ENCODE results near the gene SLAMF9.

Gene SLAMF9

GRCh38 chr1:159911326-159912070 is 42.5 kb downstream of the SLAMF9 start:
- TF ChIP-seq TOX (CRISPR knock-in tag; IDR thresholded peaks at IDR 0.05; ENCODE audit: borderline replicate concordance), result no peak
- TF ChIP-seq CSDC2 (CRISPR knock-in tag; IDR thresholded peaks at IDR 0.05), result no peak
- TF ChIP-seq ISL1 (CRISPR knock-in tag; IDR thresholded peaks at IDR 0.05), result no peak
- no peak for TF ChIP-seq CSRNP3 (CRISPR knock-in tag; IDR thresholded peaks at IDR 0.05)
- no peak for TF ChIP-seq RARB (CRISPR knock-in tag; IDR thresholded peaks at IDR 0.05)
- TF ChIP-seq CREB5 (CRISPR knock-in tag; IDR thresholded peaks at IDR 0.05; ENCODE audit: low read depth), result no peak
- TF ChIP-seq ZFP3 (CRISPR knock-in tag; IDR thresholded peaks at IDR 0.05), result no peak
- TF ChIP-seq ESRRG (CRISPR knock-in tag; IDR thresholded peaks at IDR 0.05), result no peak
- TF ChIP-seq ZNF565 (CRISPR knock-in tag; conservative IDR thresholded peaks at IDR 0.05; ENCODE audit: low read depth), result no peak
- TF ChIP-seq GLIS3 (CRISPR knock-in tag; IDR thresholded peaks at IDR 0.05), result no peak
- no peak for TF ChIP-seq PATZ1 (CRISPR knock-in tag; IDR thresholded peaks at IDR 0.05; ENCODE audit: borderline replicate concordance)
- no peak for TF ChIP-seq ZC3H10 (CRISPR knock-in tag; IDR thresholded peaks at IDR 0.05)
- ATAC-seq, result no peak

- no peak for ATAC-seq
- TF ChIP-seq ZC3H10 (CRISPR knock-in tag; IDR thresholded peaks at IDR 0.05), result no peak
- no peak for TF ChIP-seq TSHZ2 (CRISPR knock-in tag; IDR thresholded peaks at IDR 0.05)
- no peak for TF ChIP-seq PATZ1 (CRISPR knock-in tag; IDR thresholded peaks at IDR 0.05; ENCODE audit: borderline replicate concordance)
- TF ChIP-seq SNAI2 (CRISPR knock-in tag; IDR thresholded peaks at IDR 0.05), result no peak
- no peak for TF ChIP-seq ZNF565 (CRISPR knock-in tag; conservative IDR thresholded peaks at IDR 0.05; ENCODE audit: low read depth)
- no peak for TF ChIP-seq ESRRG (CRISPR knock-in tag; IDR thresholded peaks at IDR 0.05)
- TF ChIP-seq TOX (CRISPR knock-in tag; IDR thresholded peaks at IDR 0.05; ENCODE audit: borderline replicate concordance), result no peak
- TF ChIP-seq ZFP3 (CRISPR knock-in tag; IDR thresholded peaks at IDR 0.05), result no peak
- no peak for TF ChIP-seq GLIS3 (CRISPR knock-in tag; IDR thresholded peaks at IDR 0.05)
- TF ChIP-seq OSR1 (CRISPR knock-in tag; IDR thresholded peaks at IDR 0.05), result no peak
- TF ChIP-seq RARB (CRISPR knock-in tag; IDR thresholded peaks at IDR 0.05), result no peak
- TF ChIP-seq ARNTL (CRISPR knock-in tag; IDR thresholded peaks at IDR 0.05; ENCODE audit: borderline replicate concordance, low read depth), result no peak
- TF ChIP-seq CREB5 (CRISPR knock-in tag; IDR thresholded peaks at IDR 0.05; ENCODE audit: low read depth), result no peak
- no peak for TF ChIP-seq TCF4 (CRISPR knock-in tag; IDR thresholded peaks at IDR 0.05; ENCODE audit: borderline replicate concordance)
- TF ChIP-seq CSDC2 (CRISPR knock-in tag; IDR thresholded peaks at IDR 0.05), result no peak
- no peak for TF ChIP-seq ZNF70 (CRISPR knock-in tag; IDR thresholded peaks at IDR 0.05)
- TF ChIP-seq ZNF8 (CRISPR knock-in tag; IDR thresholded peaks at IDR 0.05), result no peak
- no peak for TF ChIP-seq PPARA (CRISPR knock-in tag; IDR thresholded peaks at IDR 0.05; ENCODE audit: borderline replicate concordance)
Observed at GRCh38 chr1:159908031-159908940, 45.8 kb downstream of the SLAMF9 start.
